NB4 (cell line): ENCODE measurements around the gene BMP7.
A peak's percentile ranks its signal among the peaks of the same experiment; 100 is the strongest.

ENCODE experiments used
- DNase-seq: peaks from one replicate; pipeline ENCODE4 v3.0.0; 2010; ENCODE audit warnings: low read depth
- H3K4me3 ChIP-seq: one replicate; pipeline ENCODE4 v1.5.1; 2011; ENCODE audit warnings: mild to moderate bottlenecking, low read depth, low read length, moderate library complexity
- MAX ChIP-seq: IDR thresholded peaks from 2 replicates; pipeline ENCODE4 v1.6.1; 2011; ENCODE audit warnings: low read depth, low read length
- MYC ChIP-seq: IDR thresholded peaks from 2 replicates; pipeline ENCODE4 v1.6.1; 2011; ENCODE audit warnings: low read depth, low read length
- POLR2A ChIP-seq: IDR thresholded peaks from 2 replicates; pipeline ENCODE4 v1.6.1; 2011; ENCODE audit warnings: mild to moderate bottlenecking; ENCODE audit not compliant: insufficient read length; ENCODE audit errors: extremely low read depth
- TF ChIP-seq, protein P1 (sequence below): IDR thresholded peaks from one replicate; pipeline ENCODE4 v1.5.1; 2012; ENCODE audit warnings: low read depth, low read length

The BMP7 gene

DNA sequence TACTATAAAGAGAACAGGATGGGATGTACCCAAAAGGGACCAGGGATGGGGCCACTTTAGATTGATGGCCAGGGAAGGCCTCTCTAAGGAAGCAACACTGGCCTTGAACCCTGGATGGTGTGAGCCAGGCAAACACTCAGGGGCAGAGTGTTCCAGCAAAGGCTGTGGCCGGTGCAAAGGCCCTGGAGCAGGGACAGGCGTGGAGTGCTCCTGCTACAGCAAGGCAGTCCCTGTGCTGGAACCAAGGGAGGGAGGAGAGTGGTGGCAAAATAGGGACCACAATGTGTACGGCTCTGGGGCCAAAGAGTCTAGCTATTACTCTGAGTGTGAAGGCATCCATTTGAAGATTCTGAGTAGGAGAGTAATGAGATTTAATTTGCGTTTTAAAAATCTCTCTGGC is 131.6 kb downstream of the BMP7 start:
- no peak overlapping the region for H3K4me3 ChIP-seq
- TF ChIP-seq, protein P1, sequence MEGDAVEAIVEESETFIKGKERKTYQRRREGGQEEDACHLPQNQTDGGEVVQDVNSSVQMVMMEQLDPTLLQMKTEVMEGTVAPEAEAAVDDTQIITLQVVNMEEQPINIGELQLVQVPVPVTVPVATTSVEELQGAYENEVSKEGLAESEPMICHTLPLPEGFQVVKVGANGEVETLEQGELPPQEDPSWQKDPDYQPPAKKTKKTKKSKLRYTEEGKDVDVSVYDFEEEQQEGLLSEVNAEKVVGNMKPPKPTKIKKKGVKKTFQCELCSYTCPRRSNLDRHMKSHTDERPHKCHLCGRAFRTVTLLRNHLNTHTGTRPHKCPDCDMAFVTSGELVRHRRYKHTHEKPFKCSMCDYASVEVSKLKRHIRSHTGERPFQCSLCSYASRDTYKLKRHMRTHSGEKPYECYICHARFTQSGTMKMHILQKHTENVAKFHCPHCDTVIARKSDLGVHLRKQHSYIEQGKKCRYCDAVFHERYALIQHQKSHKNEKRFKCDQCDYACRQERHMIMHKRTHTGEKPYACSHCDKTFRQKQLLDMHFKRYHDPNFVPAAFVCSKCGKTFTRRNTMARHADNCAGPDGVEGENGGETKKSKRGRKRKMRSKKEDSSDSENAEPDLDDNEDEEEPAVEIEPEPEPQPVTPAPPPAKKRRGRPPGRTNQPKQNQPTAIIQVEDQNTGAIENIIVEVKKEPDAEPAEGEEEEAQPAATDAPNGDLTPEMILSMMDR: no peak
- TF ChIP-seq POLR2A: no peak
- TF ChIP-seq MAX: no peak
- no peak for TF ChIP-seq MYC
- DNase-seq: no peak

- TF ChIP-seq MAX (no peak), MYC (no peak), POLR2A (no peak)
- TF ChIP-seq, protein P1: no peak
- H3K4me3 ChIP-seq: no peak overlapping the region
- DNase-seq: peak; percentile 51
Measured at GRCh38 chr20:57133926-57134650, 132.4 kb downstream of the BMP7 start.

DNA sequence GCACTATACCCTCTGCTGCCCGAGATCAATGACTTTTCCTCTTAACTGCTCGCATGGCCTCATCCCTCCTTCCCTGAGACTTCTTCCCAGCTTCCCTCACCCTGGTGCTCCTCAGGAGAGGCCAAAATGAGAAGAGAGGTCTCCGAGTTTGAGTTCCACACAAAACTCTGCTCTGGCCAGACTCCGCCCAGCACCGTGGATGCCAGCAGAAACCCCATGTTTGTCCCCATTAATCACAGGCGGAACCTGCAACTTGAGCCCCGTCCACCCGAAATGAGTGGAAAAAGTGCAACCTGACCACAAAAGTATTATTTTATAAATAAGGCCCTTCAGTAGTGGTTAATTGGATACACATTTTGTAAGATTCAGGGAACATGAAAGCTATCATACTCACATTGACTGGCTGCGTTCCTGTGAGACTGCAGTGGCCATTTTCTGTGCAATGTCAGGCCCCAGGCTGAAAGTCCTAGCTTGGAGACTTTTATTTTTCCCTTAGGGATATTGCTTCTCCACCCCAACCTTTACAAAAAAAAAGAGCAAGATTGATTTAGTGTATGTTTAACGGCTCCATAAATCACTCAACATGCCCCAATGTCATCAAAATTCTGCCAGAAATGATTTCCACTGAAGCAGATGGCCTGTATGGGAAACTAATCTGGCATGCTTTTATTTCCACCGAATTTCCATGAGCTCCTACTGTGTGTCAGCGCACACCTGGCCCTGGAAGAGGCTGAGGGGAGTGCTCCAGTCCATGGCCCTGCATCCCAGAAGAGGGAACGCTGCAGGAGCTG is 134.6 kb downstream of the BMP7 start:
- no peak overlapping the region for H3K4me3 ChIP-seq
- no peak for DNase-seq
- TF ChIP-seq, protein P1: no peak
- no peak for TF ChIP-seq MYC
- TF ChIP-seq POLR2A: no peak
- TF ChIP-seq MAX: no peak

- no peak for TF ChIP-seq MYC
- no peak for TF ChIP-seq MAX
- TF ChIP-seq POLR2A: no peak
- TF ChIP-seq, protein P1: no peak
- DNase-seq: no peak
- H3K4me3 ChIP-seq: no peak overlapping the region
Measured at GRCh38 chr20:57131077-57131476, 135.4 kb downstream of the BMP7 start.

GRCh38 chr20:57130160-57130772 is 136.2 kb downstream of the BMP7 start:
- TF ChIP-seq POLR2A (no peak), MAX (peak; percentile 69), MYC (peak; percentile 47; the same call in 1 of the 2 replicates)
- no peak overlapping the region for H3K4me3 ChIP-seq
- peak; percentile 70 for DNase-seq

- DNase-seq: no peak
- no peak for TF ChIP-seq MYC
- TF ChIP-seq POLR2A: no peak
- no peak for TF ChIP-seq MAX
- TF ChIP-seq, protein P1: no peak
- H3K4me3 ChIP-seq: no peak overlapping the region
Measured at GRCh38 chr20:57129303-57129702, 137.1 kb downstream of the BMP7 start.
